Heart right ventricle (tissue), 16 donors: Measurements from ENCODE around the gene SPR. TPM values are rescaled to one million over a fixed set of nuclear protein-coding genes. Genes with fewer than 3 reads are reported as not detected.

Experiments
- ATAC-seq, 8 donors: fragments of 200-7000 bp; cut with Tn5 transposase; one replicate each; pipeline ENCODE4 v1.9.1; 2020; ENCODE audit warnings: mild to moderate bottlenecking in 8 of 8, moderate library complexity in 8 of 8, moderate number of reproducible peaks in 1 of 8
- DNase-seq, 2 donors: peaks; one replicate each; pipeline ENCODE4 v3.0.0-alpha.2; 2020
- H3K27ac ChIP-seq, 10 donors: fragments of 200-600 bp; sonication (generic) in 2 of 10; one replicate each; pipeline versions ENCODE4 v1.5.0 to v1.8.0; 2020 to 2022; ENCODE audit warnings: mild to moderate bottlenecking in 3 of 10
- H3K27me3 ChIP-seq, 7 donors: fragments of 200-600 bp; one replicate each; pipeline ENCODE4 v1.8.0; 2021 to 2022; ENCODE audit warnings: mild to moderate bottlenecking in 2 of 7
- H3K36me3 ChIP-seq, 9 donors: fragments of 200-600 bp; sonication (generic) in 1 of 9; one replicate each; pipeline versions ENCODE4 v1.5.0 to v1.8.0; 2020 to 2022; ENCODE audit warnings: mild to moderate bottlenecking in 2 of 9
- H3K4me1 ChIP-seq, 9 donors: fragments of 200-600 bp; sonication (generic) in 1 of 9; one replicate each; pipeline versions ENCODE4 v1.5.0 to v1.8.0; 2020 to 2022; ENCODE audit warnings: mild to moderate bottlenecking in 4 of 9
- H3K4me3 ChIP-seq, 10 donors: fragments of 200-600 bp; sonication (generic) in 2 of 10; one replicate each; pipeline versions ENCODE4 v1.5.0 to v1.8.0; 2020 to 2022; ENCODE audit warnings: mild to moderate bottlenecking in 7 of 10, moderate library complexity in 2 of 10
- H3K9me3 ChIP-seq, 11 donors: fragments of 200-600 bp in 10 of 11; sonication (generic) in 2 of 11; one replicate each; pipeline versions ENCODE4 v1.5.0 to v1.8.0; 2013 to 2022; ENCODE audit warnings: mild to moderate bottlenecking in 2 of 11, control low read depth in 1 of 11, moderate library complexity in 1 of 11
- CTCF ChIP-seq, 9 donors: fragments of 200-600 bp; sonication (generic) in 2 of 9; IDR thresholded peaks; one replicate each; pipeline versions ENCODE4 v1.5.0 to v1.8.0; 2021 to 2022; ENCODE audit warnings: antibody characterized with exemption in 9 of 9, mild to moderate bottlenecking in 5 of 9, moderate library complexity in 1 of 9
- WGBS, 2 donors: extraction: QIAGEN DNeasy Blood & Tissue Kit; methylation state at CpG; one replicate each; pipeline ENCODE4 v1.1.7; 2013; ENCODE audit warnings: inconsistent platforms in 1 of 2; 5-methylcytosine and 5-hydroxymethylcytosine counted together
- intact Hi-C, 10 donors: fragments of 100-400 bp; cut with DNase I; formaldehyde crosslinking; loops; one replicate each; pipeline versions ENCODE4 v1.11.1 to v1.14.2; 2022
- polyA plus RNA-seq, 2 donors: library from polyadenylated mRNA; stranded (reverse); fragments of 200-250 nt; gene quantifications; one replicate each; pipeline ENCODE4 v1.2.3, GENCODE V29; 2013
- total RNA-seq, 10 donors: library from RNA; stranded (reverse); fragmentation: NEBNext Ultra II Directional in 3 of 10; extraction: Animal tissue kit (Norgen Biotek cat#: 25700) in 3 of 10; gene quantifications; one replicate each; pipeline versions ENCODE4 v1.2.1 to v1.2.4, GENCODE V29; 2021 to 2023
- donor health status: Arrhythmogenic right ventricular cardiomyopathy.
- donor health status: ischemic (EF 13 %, LVEDD 7.1; RV severe dilation, severe dysfunction).
- donor health status: healthy with polysubstance abuse.
- donor health status: DM: no; HTN: yes; CAD: no.
- donor health status: DM: no; HTN: no; CAD: no.
- donor health status: ischemic (EF 25% LVEDD 6.9; RV normal size, moderate dysfunction).
- donor health status: ischemic (EF 25% LVEDD 5.7; RV mildly dilated, moderate dysfunction).
- donor health status: healthy.
- donor health status: DM: yes; HTN: yes; CAD: no.
- donor health status: Ischemic cardiomyopathy.
- donor health status: ischemic (EF 35%, LVEDD 5.7; RV mildly dilated, moderate dysfunction).
- donor health status: nonischemic (EF 11% LVEDD 7.7; RV severe dilation, severe dysfunction).
- donor health status: DM: yes; HTN: yes; CAD: no.
- donor health status: PGD.
- donor health status: ischemic (EF 29% LVEDD 5.4; RV normal size, mild dysfunction).
- donor health status: nonischemic (EF 23%, LVEDD 6.1; RV moderate dilation, normal function).

Gene SPR
- total and polyA plus RNA-seq, 12 donors, result 24.0 to 55.4 (median 39.3) TPM

- H3K4me3 ChIP-seq, result no peak overlapping the region
- peaks cover 0 to 11% (median 0%) of the 10 kb centered on the region in 7 donors for H3K27me3 ChIP-seq
- TF ChIP-seq CTCF (IDR thresholded peaks at IDR 0.05), result no peak
- peaks cover 0 to 7% (median 0%) of the 10 kb centered on the region in 9 donors for H3K36me3 ChIP-seq
- 75 to 77% methylated on average over 5 of the region's 5 CpGs for WGBS, 2 donors
- intact Hi-C loops, result no loop called here
- ATAC-seq (no peak), DNase-seq (no peak)
- no peaks in the 10 kb centered on the region for H3K9me3 ChIP-seq
- H3K4me1 ChIP-seq, result peaks cover 0 to 13% (median 4%) of the 10 kb centered on the region in 9 donors
- no peak overlapping the region for H3K27ac ChIP-seq
These were observed 51.2 kb downstream of the SPR start for GRCh38 chr2:72938455-72938854.

- Histone ChIP-seq H3K9me3 (no peaks in the 10 kb centered on the region), H3K36me3 (peaks cover 0 to 23% (median 0%) of the 10 kb centered on the region in 9 donors), H3K27me3 (peaks cover 0 to 3% (median 0%) of the 10 kb centered on the region in 7 donors), H3K27ac (no peak overlapping the region), H3K4me3 (no peak overlapping the region), H3K4me1 (peaks cover 0 to 13% (median 4%) of the 10 kb centered on the region in 9 donors)
- intact Hi-C loops, result no loop called here
- ATAC-seq (no peak), DNase-seq (no peak)
- TF ChIP-seq CTCF (IDR thresholded peaks at IDR 0.05), result no peak
- 83 to 85% methylated on average over 6 of the region's 6 CpGs for WGBS, 2 donors
These were observed 53.2 kb downstream of the SPR start for GRCh38 chr2:72940361-72940760.

GRCh38 chr2:72940786-72941185 lies 53.6 kb downstream of the SPR start:
- H3K36me3 ChIP-seq, result peaks cover 0 to 23% (median 0%) of the 10 kb centered on the region in 9 donors
- peaks cover 0 to 3% (median 0%) of the 10 kb centered on the region in 7 donors for H3K27me3 ChIP-seq
- no peak overlapping the region for H3K4me3 ChIP-seq
- ATAC-seq (peak in 2 of 8 donors; percentile 21 to 46), DNase-seq (no peak)
- H3K9me3 ChIP-seq, result no peaks in the 10 kb centered on the region
- peaks cover 0 to 13% (median 4%) of the 10 kb centered on the region in 9 donors for H3K4me1 ChIP-seq
- 63 to 76% methylated on average over 6 of the region's 6 CpGs for WGBS, 2 donors
- intact Hi-C loops, result no loop called here
- no peak overlapping the region for H3K27ac ChIP-seq
- no peak for TF ChIP-seq CTCF (IDR thresholded peaks at IDR 0.05)

Other genes with a start within 250 kb of the SPR start
- 100 to 1,000 TPM in 9 of 10 donors, 10 to 100 TPM in 1; 97.9 to 243 (median 158) TPM for gene EXOC6B, start 61.4 kb upstream of the SPR start, total RNA-seq
- 10 to 100 TPM; 16.3 to 20.2 TPM for gene EXOC6B, start 61.4 kb upstream of the SPR start, polyA plus RNA-seq
- gene EMX1, start 30.1 kb downstream of the SPR start, total RNA-seq, result not detected
- gene EMX1, start 30.1 kb downstream of the SPR start, polyA plus RNA-seq, result under 1 TPM; 0.01 to 0.07 TPM
- 10 to 100 TPM in 5 of 10 donors, 1 to 10 TPM in 5; 7.3 to 11.8 (median 10.0) TPM for gene SFXN5, start 184.3 kb downstream of the SPR start, total RNA-seq
- 1 to 10 TPM; 4.4 to 9.5 TPM for gene SFXN5, start 184.3 kb downstream of the SPR start, polyA plus RNA-seq
- 10 to 100 TPM; 16.3 to 30.4 (median 22.3) TPM for gene RAB11FIP5, start 225.5 kb downstream of the SPR start, total RNA-seq
- gene RAB11FIP5, start 225.5 kb downstream of the SPR start, polyA plus RNA-seq, result 10 to 100 TPM in 1 of 2 donors, 1 to 10 TPM in 1; 6.8 to 25.2 TPM